HG03196 (cell line): ENCODE data around the gene RASSF6.
A peak's percentile ranks its signal among the peaks of the same experiment; 100 is the strongest.
"Not testable (repeated sequence)": the region's sequence is repeated elsewhere in the genome, so short reads cannot be mapped to it uniquely, and the experiment has no call there.

Experiments used
- ATAC-seq: cut with Tn5 transposase; IDR thresholded peaks from one replicate; pipeline ENCODE4 v1.9.1; 2021; ENCODE audit not compliant: unreplicated experiment

The RASSF6 gene

GRCh38 chr4:73620115-73620792 is at the start of gene RASSF6:
TSS of gene RASSF6 (minus strand) at chr4:73620436. CDS start at chr4:73611795, 8,641 bp downstream.
- peak; percentile 95 for ATAC-seq

- no peak for ATAC-seq
Observed at GRCh38 chr4:73669410-73670183, 49.4 kb upstream of the RASSF6 start.

GRCh38 chr4:73668782-73669201 is 48.6 kb upstream of the RASSF6 start:
- no peak for ATAC-seq

GRCh38 chr4:73665924-73666323 is 45.7 kb upstream of the RASSF6 start:
- ATAC-seq = not testable (repeated sequence)

GRCh38 chr4:73664470-73664869 is 44.2 kb upstream of the RASSF6 start:
- ATAC-seq = no peak

- no peak for ATAC-seq
Observed at GRCh38 chr4:73663576-73663975, 43.3 kb upstream of the RASSF6 start.

GRCh38 chr4:73662709-73663546 is 42.7 kb upstream of the RASSF6 start:
- peak; percentile 72 for ATAC-seq

GRCh38 chr4:73661646-73662119 is 41.4 kb upstream of the RASSF6 start:
- ATAC-seq = no peak

GRCh38 chr4:73660808-73661207 is 40.6 kb upstream of the RASSF6 start:
- no peak for ATAC-seq

GRCh38 chr4:73653695-73654106 is 33.5 kb upstream of the RASSF6 start:
- no peak for ATAC-seq

GRCh38 chr4:73650250-73650649 is 30.0 kb upstream of the RASSF6 start:
- no peak for ATAC-seq

GRCh38 chr4:73648478-73648877 is 28.2 kb upstream of the RASSF6 start:
- no peak for ATAC-seq

- no peak for ATAC-seq
Observed at GRCh38 chr4:73646117-73646516, 25.9 kb upstream of the RASSF6 start.

GRCh38 chr4:73631565-73632226 is 11.5 kb upstream of the RASSF6 start:
- no peak for ATAC-seq

GRCh38 chr4:73628834-73629233 is 8.6 kb upstream of the RASSF6 start:
- not testable (repeated sequence) for ATAC-seq

- no peak for ATAC-seq
Observed at GRCh38 chr4:73621357-73621756, 1.1 kb upstream of the RASSF6 start.

GRCh38 chr4:73619346-73619745 is 890 bp downstream of the RASSF6 start:
- ATAC-seq = no peak

GRCh38 chr4:73617256-73617655 is 3.0 kb downstream of the RASSF6 start:
- no peak for ATAC-seq

- no peak for ATAC-seq
Observed at GRCh38 chr4:73615613-73616012, 4.6 kb downstream of the RASSF6 start.

- ATAC-seq = no peak
Observed at GRCh38 chr4:73614311-73614867, 5.8 kb downstream of the RASSF6 start.
